Measurements from ENCODE around the gene WDR70.
"Not testable (repeated sequence)": the region's sequence is repeated elsewhere in the genome, so short reads cannot be mapped to it uniquely, and the experiment has no call there.

WDR70 gene

DNA sequence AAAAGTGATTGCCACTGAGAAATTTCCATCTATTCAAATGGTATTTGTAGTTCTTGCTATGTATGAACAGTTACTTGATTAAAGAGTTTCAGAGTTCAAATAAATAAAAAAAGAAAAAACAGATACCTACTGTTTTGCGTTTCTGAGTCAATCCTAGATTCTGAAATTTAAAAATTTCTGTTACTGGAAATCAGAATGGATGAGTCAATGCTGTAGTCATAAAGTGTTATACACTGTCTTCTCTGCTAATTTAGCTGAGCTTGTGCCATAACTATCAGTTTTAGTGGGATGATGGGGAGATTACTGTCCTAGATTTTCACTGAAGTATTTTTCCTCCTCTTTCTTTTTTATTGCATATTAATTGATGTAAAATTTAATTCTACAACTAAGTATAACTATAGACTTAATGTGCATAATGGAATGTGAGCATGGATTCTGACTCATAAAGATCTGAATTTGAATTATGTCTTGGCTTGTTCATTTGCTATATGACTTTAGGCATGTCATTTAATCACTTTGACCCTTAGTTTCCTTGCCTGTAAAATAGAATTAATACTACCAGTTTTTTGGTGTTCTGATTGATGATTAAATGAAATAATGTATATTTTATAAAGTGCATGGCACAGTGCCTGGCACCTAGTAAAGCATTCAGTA lies 75.4 kb downstream of the WDR70 start:
- DNase-seq = not testable (repeated sequence)

GRCh38 chr5:37463191-37464051 lies 84.3 kb downstream of the WDR70 start:
- not testable (repeated sequence) for DNase-seq

DNA sequence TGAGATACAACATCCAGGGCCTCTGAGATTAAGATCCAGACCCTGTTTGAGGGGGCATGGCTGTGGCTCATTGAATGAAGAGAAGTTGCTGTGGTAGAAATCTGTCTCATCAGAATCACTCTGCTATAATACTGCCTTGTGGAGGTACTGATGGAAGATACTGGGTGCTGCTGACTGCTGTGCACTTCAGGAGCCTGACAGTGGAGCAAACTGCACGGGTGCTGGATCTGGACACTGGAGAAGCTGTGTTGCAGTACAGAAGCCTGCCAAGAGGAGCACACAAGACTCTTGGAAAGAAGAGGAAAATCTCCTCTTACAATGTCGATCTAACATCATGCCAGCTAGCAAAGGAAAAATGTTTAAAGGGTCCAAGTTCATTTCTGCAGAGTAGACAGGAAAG lies 85.5 kb downstream of the WDR70 start:
- not testable (repeated sequence) for DNase-seq

DNA sequence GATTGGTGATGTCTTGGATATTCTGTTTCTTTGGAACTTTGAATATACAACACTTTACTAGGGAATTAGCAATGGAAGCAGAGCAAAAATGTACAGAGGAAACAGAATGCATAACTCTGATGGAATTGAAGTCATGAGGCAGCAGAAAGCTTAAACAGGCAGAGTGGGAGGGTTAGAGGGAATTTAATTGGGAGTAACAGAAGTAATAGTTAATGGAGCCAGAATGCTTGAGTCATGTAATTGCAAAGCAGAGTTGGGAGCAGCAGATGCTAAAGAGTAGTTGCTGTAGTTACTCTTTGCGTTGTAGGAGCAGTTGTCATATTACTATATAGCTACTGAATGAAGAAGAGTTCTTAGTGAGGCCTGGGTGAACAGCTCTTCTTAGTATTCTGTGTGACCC lies 90.3 kb downstream of the WDR70 start:
- not testable (repeated sequence) for DNase-seq

DNA sequence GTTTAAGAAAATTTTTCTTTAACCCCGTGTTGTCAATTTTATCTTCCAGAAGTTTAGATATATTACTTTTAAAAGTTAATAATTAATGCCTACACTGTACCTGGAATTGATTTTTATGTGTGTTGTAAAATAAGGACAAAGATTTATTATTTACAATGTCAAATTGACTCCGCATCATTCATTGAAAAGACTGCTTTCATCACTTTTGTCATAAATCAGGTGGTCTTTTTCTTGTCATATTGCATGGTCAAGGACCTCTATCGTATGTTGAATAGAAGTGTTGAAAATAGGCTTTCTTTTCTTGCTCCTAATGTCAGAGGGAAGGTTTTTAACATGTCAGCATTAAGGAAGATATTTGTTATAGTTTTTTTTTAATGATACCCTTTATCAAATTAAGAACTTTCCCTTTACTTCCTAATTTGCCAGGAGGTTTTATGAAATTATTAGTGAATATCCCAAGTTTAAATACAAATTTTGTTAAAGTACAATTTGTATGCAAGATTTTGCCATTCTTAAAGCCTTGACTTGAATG lies 92.6 kb downstream of the WDR70 start:
- DNase-seq = no peak

GRCh38 chr5:37477426-37477825 lies 98.3 kb downstream of the WDR70 start:
- no peak for DNase-seq

DNA sequence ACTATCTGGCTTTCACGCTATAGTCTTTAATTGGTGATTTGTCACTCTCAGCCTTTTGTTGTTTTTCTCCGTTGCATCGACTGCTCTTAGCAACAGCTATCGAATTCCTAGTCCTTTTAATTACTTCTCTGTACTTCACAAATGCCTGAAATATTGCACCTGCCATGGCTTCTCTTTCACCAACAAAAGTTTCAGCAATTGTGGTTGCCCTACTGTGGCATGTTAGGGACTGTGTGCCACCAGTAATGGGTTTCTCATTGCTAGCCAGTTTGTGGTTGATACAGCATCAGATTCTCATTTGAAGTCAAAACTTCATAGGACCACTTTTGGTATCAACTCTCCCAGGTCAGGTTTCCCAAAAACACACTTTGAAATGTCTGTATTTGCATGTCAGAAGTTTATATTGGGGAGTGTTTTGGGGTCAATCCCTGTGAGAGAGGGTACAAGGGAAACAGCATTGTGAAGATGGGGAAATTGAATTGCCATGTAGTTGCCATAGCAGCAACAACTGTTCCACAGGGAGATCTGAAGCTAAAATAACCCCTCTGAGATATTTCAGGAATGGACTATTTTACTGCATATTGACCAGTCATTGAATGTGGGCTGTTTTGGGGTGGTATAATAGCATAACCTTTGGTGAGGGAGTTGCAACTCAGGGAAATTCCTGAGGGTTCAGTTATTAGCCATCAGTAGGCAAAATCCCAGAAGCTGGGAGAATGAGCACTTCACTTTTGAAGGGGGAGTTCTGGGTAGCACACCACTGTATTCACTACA lies 99.2 kb downstream of the WDR70 start:
- DNase-seq = no peak

- not testable (repeated sequence) for DNase-seq
Observed at GRCh38 chr5:37481395-37481794, 102.3 kb downstream of the WDR70 start.

DNA sequence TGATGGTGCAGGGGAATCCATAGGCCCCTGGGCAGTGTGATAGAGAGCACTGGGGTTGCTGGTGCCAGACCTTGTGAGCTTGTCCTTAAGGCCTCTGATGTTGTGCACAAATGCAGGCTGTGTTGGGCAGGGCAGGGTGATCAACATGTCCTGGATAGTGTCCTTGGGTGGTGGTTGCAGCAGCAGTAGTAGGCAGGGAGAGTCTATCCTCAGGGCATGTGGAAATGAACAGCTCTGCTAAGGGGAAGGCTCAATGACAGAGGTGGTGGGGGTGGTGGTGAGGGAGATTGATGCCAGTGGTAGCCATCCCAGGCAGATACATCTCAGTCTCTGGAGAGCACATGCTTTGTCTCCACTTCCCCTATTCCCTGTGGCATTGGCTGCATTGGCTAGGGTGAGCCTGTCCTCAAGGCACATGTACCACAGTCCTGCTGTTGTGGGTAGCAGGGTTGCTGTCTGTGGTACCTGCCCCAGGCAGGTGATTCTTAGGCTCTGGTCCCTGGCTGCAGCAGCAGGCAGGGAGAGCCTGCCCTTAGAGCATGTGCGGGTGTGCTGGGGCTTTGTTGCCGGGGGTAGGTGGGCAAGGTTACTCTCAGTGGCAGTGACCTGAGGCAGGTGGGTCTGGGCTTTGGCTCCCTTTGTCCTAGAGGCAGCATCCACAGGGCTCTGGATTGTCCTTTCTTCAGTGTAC lies 111.1 kb downstream of the WDR70 start:
- no peak for DNase-seq

GRCh38 chr5:37490931-37491330 lies 111.8 kb downstream of the WDR70 start:
- no peak for DNase-seq

DNA sequence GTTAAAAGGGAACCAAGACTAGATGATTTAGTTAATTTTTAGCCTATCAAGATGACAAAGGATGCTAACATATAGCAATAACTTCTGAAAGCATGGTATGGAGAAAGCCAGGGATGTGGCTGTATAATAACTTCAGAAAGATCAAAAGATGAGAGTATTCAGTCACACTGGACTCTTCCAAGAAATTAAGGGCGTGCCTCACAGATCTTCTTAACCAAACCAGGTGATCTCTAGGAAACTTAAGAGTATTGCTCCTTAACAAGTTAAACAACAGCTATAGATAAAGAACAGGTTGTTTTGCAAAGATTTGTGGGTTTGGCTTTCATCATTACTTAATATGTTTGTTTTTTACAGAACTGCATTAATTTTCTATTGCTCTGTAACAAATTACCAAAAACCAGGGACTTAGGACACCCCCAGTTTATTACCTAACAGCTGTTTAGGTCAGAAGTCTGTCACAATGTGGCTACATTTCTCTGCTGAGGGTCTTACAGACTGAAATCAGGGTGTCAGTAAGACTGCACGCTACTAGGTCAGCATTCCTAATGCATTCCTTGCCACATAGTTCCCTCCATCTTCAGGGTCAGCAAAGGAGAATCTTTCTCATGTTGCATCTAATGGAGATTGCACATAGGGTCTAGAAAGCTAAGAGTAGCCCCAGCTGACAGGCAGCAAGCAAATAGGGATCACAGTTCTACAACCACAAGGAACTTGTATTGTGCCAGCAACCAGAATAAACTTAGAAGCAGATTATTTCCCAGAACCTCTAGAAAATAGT lies 113.8 kb downstream of the WDR70 start:
- DNase-seq = no peak

- DNase-seq = no peak
Observed at GRCh38 chr5:37494756-37495155, 115.6 kb downstream of the WDR70 start.

- no peak for DNase-seq
Observed at GRCh38 chr5:37495210-37495609, 116.1 kb downstream of the WDR70 start.

DNA sequence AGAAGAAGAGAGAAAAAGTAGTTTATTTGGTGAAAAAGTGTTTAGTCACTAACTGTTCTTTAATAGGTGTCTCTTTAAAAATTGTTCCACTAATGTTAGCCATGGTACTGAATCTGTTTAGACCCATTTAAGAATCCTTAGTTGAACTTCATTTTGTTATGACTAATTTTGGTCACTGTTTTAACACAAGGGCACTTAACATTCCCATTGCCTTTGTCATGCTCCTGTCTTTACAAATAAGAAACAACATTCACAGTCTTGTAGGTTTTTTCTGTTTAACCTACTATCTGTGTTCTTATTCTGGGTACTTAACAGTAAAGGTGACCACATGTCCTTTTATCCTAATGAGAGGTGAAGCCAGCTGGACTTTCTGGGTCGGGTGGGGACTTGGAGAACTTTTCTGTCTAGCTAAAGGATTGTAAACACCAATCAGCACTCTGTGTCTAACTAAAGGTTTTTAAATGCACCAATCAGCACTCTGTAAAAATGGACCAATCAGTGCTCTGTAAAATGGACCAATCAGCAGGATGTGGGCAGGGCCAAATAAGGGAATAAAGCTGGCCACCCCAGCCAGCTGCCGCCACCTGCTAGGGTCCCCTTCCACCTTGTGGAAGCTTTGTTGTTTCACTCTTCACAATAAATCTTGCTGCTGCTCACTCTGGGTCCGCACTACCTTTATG lies 116.7 kb downstream of the WDR70 start:
- DNase-seq = no peak

- no peak for DNase-seq
Observed at GRCh38 chr5:37496902-37497445, 117.9 kb downstream of the WDR70 start.

GRCh38 chr5:37501152-37501551 lies 122.0 kb downstream of the WDR70 start:
- DNase-seq = no peak

- no peak for DNase-seq
Observed at GRCh38 chr5:37506241-37506640, 127.1 kb downstream of the WDR70 start.

- no peak for DNase-seq
Observed at GRCh38 chr5:37506722-37507121, 127.6 kb downstream of the WDR70 start.

DNA sequence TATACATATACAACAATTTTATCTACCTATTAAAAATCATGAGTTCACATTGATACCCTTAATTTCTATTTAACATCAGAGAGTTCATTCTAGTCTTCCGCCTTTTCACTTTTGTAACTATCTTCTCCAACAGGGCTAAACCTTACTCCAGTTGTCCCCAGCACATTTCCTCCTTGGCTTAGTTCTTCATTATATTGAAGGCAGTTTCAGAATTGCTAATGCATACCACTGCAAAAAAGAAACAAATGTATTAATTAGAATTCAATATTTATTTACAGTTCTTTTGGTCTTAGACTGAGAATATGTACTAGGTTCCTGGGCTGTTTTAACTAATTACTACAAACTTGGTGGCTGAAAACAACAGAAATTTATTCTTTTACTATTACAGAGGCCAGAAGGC lies 132.5 kb downstream of the WDR70 start:
- DNase-seq = no peak

- no peak for DNase-seq
Observed at GRCh38 chr5:37514946-37515345, 135.8 kb downstream of the WDR70 start.

GRCh38 chr5:37517686-37518085 lies 138.6 kb downstream of the WDR70 start:
- DNase-seq = no peak

All from COR-L47 (cell line).